Suprapubic skin (tissue), 3 donors: ENCODE results near the gene ZNF592.

Experiments
- CTCF ChIP-seq, 2 donors: fragments of 200-600 bp in 1 of 2; fragments of 450-650 bp in 1 of 2; sonication (generic) in 1 of 2; IDR thresholded peaks; one replicate each; pipeline ENCODE4 v1.5.1; 2016 to 2019; ENCODE audit warnings: antibody characterized with exemption in 2 of 2, mild to moderate bottlenecking in 1 of 2, moderate library complexity in 1 of 2
- EP300 ChIP-seq: sonication (generic); formaldehyde crosslinking; IDR thresholded peaks from one replicate; pipeline ENCODE4 v1.6.1; 2017; ENCODE audit warnings: antibody characterized with exemption

GRCh38 chr15:84760219-84760618, 11.8 kb downstream of the ZNF592 start:
- TF ChIP-seq EP300 (no peak), CTCF (IDR thresholded peaks at IDR 0.05) (no peak)
